ENCODE measurements around the gene ARID3A.
"Not testable (repeated sequence)": the region's sequence is repeated elsewhere in the genome, so short reads cannot be mapped to it uniquely, and the experiment has no call there.

DNA sequence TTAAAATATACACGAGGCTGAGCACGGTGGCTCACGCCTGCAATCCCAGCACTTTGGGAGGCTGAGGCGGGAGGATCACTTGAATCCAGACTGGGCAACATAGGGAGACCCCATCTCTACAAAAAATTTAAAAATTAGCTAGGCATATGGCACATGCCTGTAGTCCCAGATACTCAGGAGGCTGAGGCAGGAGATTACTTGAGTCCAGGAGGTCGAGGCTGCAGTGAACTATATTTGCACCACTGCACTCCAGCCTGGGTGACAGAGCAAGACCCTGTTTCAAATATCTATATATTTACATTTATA is 98.0 kb downstream of the ARID3A start:
- TF ChIP-seq, protein P1, sequence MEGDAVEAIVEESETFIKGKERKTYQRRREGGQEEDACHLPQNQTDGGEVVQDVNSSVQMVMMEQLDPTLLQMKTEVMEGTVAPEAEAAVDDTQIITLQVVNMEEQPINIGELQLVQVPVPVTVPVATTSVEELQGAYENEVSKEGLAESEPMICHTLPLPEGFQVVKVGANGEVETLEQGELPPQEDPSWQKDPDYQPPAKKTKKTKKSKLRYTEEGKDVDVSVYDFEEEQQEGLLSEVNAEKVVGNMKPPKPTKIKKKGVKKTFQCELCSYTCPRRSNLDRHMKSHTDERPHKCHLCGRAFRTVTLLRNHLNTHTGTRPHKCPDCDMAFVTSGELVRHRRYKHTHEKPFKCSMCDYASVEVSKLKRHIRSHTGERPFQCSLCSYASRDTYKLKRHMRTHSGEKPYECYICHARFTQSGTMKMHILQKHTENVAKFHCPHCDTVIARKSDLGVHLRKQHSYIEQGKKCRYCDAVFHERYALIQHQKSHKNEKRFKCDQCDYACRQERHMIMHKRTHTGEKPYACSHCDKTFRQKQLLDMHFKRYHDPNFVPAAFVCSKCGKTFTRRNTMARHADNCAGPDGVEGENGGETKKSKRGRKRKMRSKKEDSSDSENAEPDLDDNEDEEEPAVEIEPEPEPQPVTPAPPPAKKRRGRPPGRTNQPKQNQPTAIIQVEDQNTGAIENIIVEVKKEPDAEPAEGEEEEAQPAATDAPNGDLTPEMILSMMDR (IDR thresholded peaks at IDR 0.05), result not testable (repeated sequence)
- TF ChIP-seq POLR2A (IDR thresholded peaks at IDR 0.05), result not testable (repeated sequence)
